GM23338 (cell line): Measurements from ENCODE around the gene SFN. TPM values are rescaled to one million over a fixed set of nuclear protein-coding genes. Genes with fewer than 3 reads are reported as not detected.

Source experiments
- ATAC-seq: fragments of 200-7000 bp; cut with Tn5 transposase; 3 replicates; pipeline ENCODE4 v1.9.1; 2020
- DNase-seq: peaks from one replicate; pipeline ENCODE4 v3.0.0-alpha.2; 2015; ENCODE audit warnings: low spot score
- H2AFZ ChIP-seq: fragments of 200-600 bp; sonication (generic); 2 replicates; pipeline ENCODE4 v1.8.0; 2016; ENCODE audit warnings: antibody characterized with exemption, mild to moderate bottlenecking, moderate library complexity
- H3F3A ChIP-seq: fragments of 200-600 bp; sonication (generic); replicated peaks from 2 replicates; pipeline ENCODE4 v1.8.0; 2017; ENCODE audit warnings: antibody characterized with exemption, mixed run types, low read depth
- H3K27ac ChIP-seq: fragments of 200-600 bp; sonication (generic); 2 replicates; pipeline ENCODE4 v1.6.1; 2016; ENCODE audit warnings: low read depth
- H3K27me3 ChIP-seq: fragments of 200-600 bp; sonication (generic); 2 replicates; pipeline ENCODE4 v1.8.0; 2016; ENCODE audit warnings: mild to moderate bottlenecking, mixed run types, moderate library complexity; ENCODE audit not compliant: insufficient read depth
- H3K36me3 ChIP-seq: fragments of 200-600 bp; sonication (generic); 2 replicates; pipeline ENCODE4 v1.8.0; 2016; ENCODE audit warnings: mild to moderate bottlenecking; ENCODE audit not compliant: insufficient read depth
- H3K4me1 ChIP-seq: fragments of 200-600 bp; sonication (generic); 2 replicates; pipeline ENCODE4 v1.8.0; 2016; ENCODE audit warnings: mild to moderate bottlenecking, moderate library complexity; ENCODE audit not compliant: insufficient read depth
- H3K4me2 ChIP-seq: fragments of 200-600 bp; sonication (generic); 2 replicates; pipeline ENCODE4 v1.7.1; 2017; ENCODE audit warnings: mixed run types
- H3K4me3 ChIP-seq: fragments of 200-600 bp; sonication (generic); 2 replicates; pipeline ENCODE4 v1.6.1; 2016; ENCODE audit warnings: mixed run types
- H3K79me2 ChIP-seq: fragments of 200-600 bp; sonication (generic); replicated peaks from 2 replicates; pipeline ENCODE4 v1.8.0; 2017; ENCODE audit warnings: mild to moderate bottlenecking; ENCODE audit not compliant: insufficient read depth
- H3K9me2 ChIP-seq: fragments of 200-600 bp; sonication (generic); 2 replicates; pipeline ENCODE4 v1.8.0; 2017; ENCODE audit not compliant: insufficient read depth
- H4K20me1 ChIP-seq: fragments of 200-600 bp; sonication (generic); replicated peaks from 2 replicates; pipeline ENCODE4 v1.8.0; 2017; ENCODE audit warnings: mild to moderate bottlenecking; ENCODE audit not compliant: insufficient read depth
- H3K27ac Mint-ChIP-seq: 2 replicates; pipeline ENCODE4 v1.8.0; 2020; ENCODE audit warnings: inconsistent platforms, mild to moderate bottlenecking, moderate library complexity, mixed read lengths
- H3K27me3 Mint-ChIP-seq: 3 replicates; pipeline ENCODE4 v1.8.0; 2022; ENCODE audit warnings: low read depth, mild to moderate bottlenecking, moderate library complexity, mixed read lengths, inconsistent platforms; ENCODE audit not compliant: insufficient read depth, poor library complexity
- H3K36me3 Mint-ChIP-seq: 3 replicates; pipeline ENCODE4 v1.8.0; 2021; ENCODE audit warnings: low read depth, mild to moderate bottlenecking, inconsistent platforms, moderate library complexity, mixed read lengths
- H3K4me1 Mint-ChIP-seq: 3 replicates; pipeline ENCODE4 v1.8.0; 2020; ENCODE audit warnings: mild to moderate bottlenecking, inconsistent platforms, mixed read lengths
- H3K4me3 Mint-ChIP-seq: 3 replicates; pipeline ENCODE4 v1.8.0; 2021; ENCODE audit warnings: moderate library complexity, mild to moderate bottlenecking, inconsistent platforms, mixed read lengths
- H3K9me3 Mint-ChIP-seq: 3 replicates; pipeline ENCODE4 v1.8.0; 2020; ENCODE audit warnings: moderate library complexity, mild to moderate bottlenecking, inconsistent platforms, mixed read lengths
- CREB1 ChIP-seq: fragments of 250-450 bp; sonication (Bioruptor Pico); IDR thresholded peaks from 2 replicates; pipeline ENCODE4 v1.5.0; 2020; ENCODE audit warnings: low read depth, mild to moderate bottlenecking, moderate library complexity
- CTCF ChIP-seq, 2 experiments: fragments of 200-600 bp in 1 of 2; sonication (generic) in 1 of 2; conservative IDR thresholded peaks; 2 replicates each; pipeline versions ENCODE4 v1.5.1 to v1.6.1; 2016 to 2017; ENCODE audit warnings: antibody characterized with exemption in 2 of 2, low read depth in 2 of 2, mild to moderate bottlenecking in 2 of 2, moderate library complexity in 1 of 2
- ETS1 ChIP-seq: IDR thresholded peaks from 2 replicates; pipeline ENCODE4 v1.6.1; 2016; ENCODE audit warnings: antibody characterized with exemption
- EZH2phosphoT487 ChIP-seq: fragments of 200-600 bp; sonication (generic); IDR thresholded peaks from one replicate; pipeline ENCODE4 v1.8.1; 2018; ENCODE audit warnings: antibody characterized with exemption; ENCODE audit not compliant: unreplicated experiment
- POLR2AphosphoS5 ChIP-seq: IDR thresholded peaks from 2 replicates; pipeline ENCODE4 v1.6.1; 2016; ENCODE audit warnings: antibody characterized with exemption, low read depth
- ZNF331 ChIP-seq: fragments of 250-450 bp; sonication (Bioruptor Pico); IDR thresholded peaks from 2 replicates; pipeline ENCODE4 v1.5.0; 2020; ENCODE audit warnings: low read depth, mild to moderate bottlenecking, moderate library complexity
- polyA plus RNA-seq: library from polyadenylated mRNA; unstranded; fragments of >200 nt; fragmentation: Nextera tagmentation; extraction: Ambion mirVana; gene quantifications from 2 replicates; pipeline ENCODE4 v1.2.1, GENCODE V29; 2016
- total RNA-seq: library from RNA; depleted of rRNA; stranded (reverse); fragments of >200 nt; shearing (Covaris generic); gene quantifications from 2 replicates; pipeline ENCODE4 v1.2.3, GENCODE V29; 2014

The SFN gene
- total and polyA plus RNA-seq, 2 experiments from 2014 or later, result 1.8 to 2.6 TPM

GRCh38 chr1:26889551-26890466 is 26.9 kb downstream of the SFN start, which contains the start of gene GPN2:
Gene GPN2, minus strand, starts transcription at chr1:26890283. Its CDS starts 187 bp downstream, at chr1:26890096.
- Histone ChIP-seq H4K20me1 (0 out of 2 replicates have a peak, but pooled peaks cover 6% of the 10 kb centered on the region), H3K27ac (peak within 1 kb of the TSS; percentile 84), H3K9me2 (no peaks in the 10 kb centered on the region), H3K27me3 (no peaks in the 10 kb centered on the region), H3K79me2 (peaks cover 10% of the 10 kb centered on the region), H3K4me1 (no peaks in the 10 kb centered on the region), H2AFZ (peak within 1 kb of the TSS; percentile 95), H3K4me3 (peak within 1 kb of the TSS; percentile 91), H3K36me3 (peaks cover 33% of the 10 kb centered on the region), H3K4me2 (peak within 1 kb of the TSS; percentile 94), H3F3A (peaks cover 26% of the 10 kb centered on the region)
- peak within 1 kb of the TSS; percentile 92 for H3K27ac Mint-ChIP-seq
- TF ChIP-seq POLR2AphosphoS5 (peak; percentile 95), CREB1 (CRISPR knock-in tag) (peak; percentile 56; the same call in 1 of the 2 replicates), ETS1 (peak; percentile 43; the same call in 1 of the 2 replicates), EZH2phosphoT487 (no peak), CTCF (conservative IDR thresholded peaks at IDR 0.05; ENCODE audit: low read depth in 2 of 2) (no peak)
- DNase-seq, result peak; percentile 86
- H3K9me3 Mint-ChIP-seq, result no peaks in the 10 kb centered on the region
- H3K27me3 Mint-ChIP-seq, result peaks cover 12% of the 10 kb centered on the region
- H3K4me1 Mint-ChIP-seq, result peaks cover 5% of the 10 kb centered on the region; the same call in 2 of the 3 replicates
- peaks cover 61% of the 10 kb centered on the region for H3K36me3 Mint-ChIP-seq
- H3K4me3 Mint-ChIP-seq, result peak within 1 kb of the TSS; percentile 92
- peak; percentile 94 for ATAC-seq

- Histone ChIP-seq H3K4me3 (peak overlapping the region; percentile 91), H3K4me1 (no peaks in the 10 kb centered on the region), H3K36me3 (peaks cover 28% of the 10 kb centered on the region), H3K79me2 (peaks cover 10% of the 10 kb centered on the region), H3F3A (peaks cover 26% of the 10 kb centered on the region), H3K9me2 (no peaks in the 10 kb centered on the region), H3K27me3 (no peaks in the 10 kb centered on the region), H2AFZ (peak overlapping the region; percentile 95; the same call in 1 of the 2 replicates), H3K4me2 (peak overlapping the region; percentile 94), H4K20me1 (peaks cover 6% of the 10 kb centered on the region; the same call in 1 of the 2 replicates), H3K27ac (peak overlapping the region; percentile 84)
- ATAC-seq (peak; percentile 61), DNase-seq (no peak)
- H3K4me1 Mint-ChIP-seq, result peaks cover 5% of the 10 kb centered on the region; the same call in 2 of the 3 replicates
- no peak for TF ChIP-seq ZNF331 (CRISPR knock-in tag)
- no peaks in the 10 kb centered on the region for H3K9me3 Mint-ChIP-seq
- H3K4me3 Mint-ChIP-seq, result peak overlapping the region; percentile 92
- peak overlapping the region; percentile 92 for H3K27ac Mint-ChIP-seq
- H3K27me3 Mint-ChIP-seq, result peaks cover 12% of the 10 kb centered on the region
- peaks cover 56% of the 10 kb centered on the region for H3K36me3 Mint-ChIP-seq
Measured at GRCh38 chr1:26890467-26890796, 27.5 kb downstream of the SFN start.
